GM21447 (cell line): ENCODE data around the gene KLHDC10.
"Not testable (repeated sequence)": the region's sequence is repeated elsewhere in the genome, so short reads cannot be mapped to it uniquely, and the experiment has no call there.

ENCODE experiments used
- ATAC-seq: cut with Tn5 transposase; IDR thresholded peaks from one replicate; pipeline ENCODE4 v1.9.1; 2021; ENCODE audit not compliant: unreplicated experiment

The KLHDC10 gene

DNA sequence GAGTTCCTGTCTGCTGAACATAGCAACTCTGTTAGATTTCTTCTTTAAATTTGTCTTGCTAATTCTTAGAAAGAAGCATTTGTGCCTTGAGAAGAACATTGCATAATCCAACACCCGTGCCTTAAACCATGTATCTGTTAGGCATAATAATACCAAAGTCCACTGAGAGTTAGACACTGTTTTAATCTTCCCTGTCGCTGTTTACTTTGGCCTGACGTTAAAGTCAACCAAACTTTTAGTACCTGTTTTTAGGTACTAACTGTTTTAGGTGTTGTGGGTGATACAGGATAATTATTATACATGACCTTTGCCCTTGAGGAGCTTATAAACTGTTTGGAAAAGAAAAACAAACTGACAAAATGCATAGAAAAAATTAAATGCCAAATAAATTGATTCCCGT, 43.6 kb downstream of the KLHDC10 start:
- ATAC-seq = no peak

GRCh38 chr7:130114374-130114773, 44.0 kb downstream of the KLHDC10 start:
- ATAC-seq = peak; percentile 75

GRCh38 chr7:130114776-130115175, 44.4 kb downstream of the KLHDC10 start:
- ATAC-seq = no peak

DNA sequence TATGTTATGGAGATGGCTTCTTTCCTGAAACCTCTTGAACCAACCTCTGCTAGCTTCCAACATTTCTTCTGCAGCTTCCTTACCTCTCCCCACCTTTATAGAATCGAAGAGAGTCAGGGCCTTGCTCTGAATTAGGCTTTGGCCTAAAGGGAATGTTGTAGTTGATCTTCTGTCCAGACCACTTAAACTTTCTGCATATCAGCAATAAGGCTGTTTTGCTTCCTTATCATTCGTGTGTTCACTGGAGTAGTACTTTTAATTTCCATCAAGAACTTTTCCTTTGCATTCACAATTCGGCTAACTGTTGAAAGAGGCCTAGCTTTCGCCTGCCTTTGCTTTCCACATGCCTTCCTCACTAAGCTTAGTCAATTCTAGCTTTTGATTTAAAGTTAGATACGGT, 48.0 kb downstream of the KLHDC10 start:
- no peak for ATAC-seq

DNA sequence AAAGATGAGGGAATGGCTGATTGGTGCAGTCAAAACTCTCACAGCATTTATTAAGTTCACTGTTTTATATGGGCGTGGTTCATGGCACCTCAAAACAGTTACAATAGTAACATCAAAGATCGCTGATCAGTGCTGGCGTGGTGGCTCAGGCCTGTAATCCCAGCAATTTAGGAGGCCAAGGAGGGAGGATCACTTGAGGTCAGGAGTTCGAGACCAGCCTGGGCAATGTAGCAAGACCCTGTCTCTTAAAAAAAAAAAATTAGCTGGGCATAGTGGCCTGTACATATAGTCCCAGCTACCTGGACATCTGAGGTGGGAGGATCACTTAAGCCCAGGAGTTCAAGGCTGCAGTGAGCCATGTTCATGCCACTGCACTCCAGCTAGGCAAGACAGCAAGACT, 48.5 kb downstream of the KLHDC10 start:
- ATAC-seq = no peak

DNA sequence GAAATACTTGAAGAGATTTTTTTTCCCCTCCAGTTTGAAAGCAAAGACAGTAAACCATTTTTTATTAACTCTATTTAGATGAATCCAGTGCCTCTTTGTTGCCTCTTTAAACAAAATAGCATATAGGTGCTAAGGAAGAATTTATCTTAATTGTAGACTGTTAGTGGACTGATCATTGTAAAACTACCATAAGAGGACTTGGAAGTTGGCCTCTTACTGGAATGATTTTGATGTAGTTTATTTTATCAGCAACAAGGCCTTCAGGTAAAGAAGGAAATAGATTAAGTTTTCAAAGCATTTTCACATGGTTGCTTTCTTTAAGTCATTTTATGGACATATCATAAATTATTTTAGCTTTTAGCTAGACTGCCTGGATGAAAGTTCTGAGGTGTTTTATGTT, 53.2 kb downstream of the KLHDC10 start:
- ATAC-seq = no peak

GRCh38 chr7:130124711-130125110, 54.4 kb downstream of the KLHDC10 start:
- no peak for ATAC-seq

DNA sequence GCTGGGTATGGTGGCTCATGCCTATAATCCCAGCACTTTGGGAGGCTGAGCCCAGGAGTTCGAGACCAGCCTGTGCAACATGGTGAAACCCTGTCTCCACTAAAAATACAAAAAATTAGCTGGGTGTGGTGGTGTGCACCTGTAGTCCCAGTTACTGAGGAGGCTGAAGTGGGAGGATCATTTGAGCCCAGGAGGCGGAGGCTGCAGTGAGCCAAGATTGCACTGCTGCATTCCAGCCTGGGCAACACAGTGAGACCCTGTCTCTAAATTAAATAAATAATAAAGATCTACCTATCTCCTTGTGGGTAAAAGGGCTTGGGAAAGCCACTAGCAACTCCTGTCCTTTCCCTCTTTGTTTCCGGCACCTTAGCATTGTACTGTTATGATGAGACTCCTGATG, 56.5 kb downstream of the KLHDC10 start:
- ATAC-seq = not testable (repeated sequence)

DNA sequence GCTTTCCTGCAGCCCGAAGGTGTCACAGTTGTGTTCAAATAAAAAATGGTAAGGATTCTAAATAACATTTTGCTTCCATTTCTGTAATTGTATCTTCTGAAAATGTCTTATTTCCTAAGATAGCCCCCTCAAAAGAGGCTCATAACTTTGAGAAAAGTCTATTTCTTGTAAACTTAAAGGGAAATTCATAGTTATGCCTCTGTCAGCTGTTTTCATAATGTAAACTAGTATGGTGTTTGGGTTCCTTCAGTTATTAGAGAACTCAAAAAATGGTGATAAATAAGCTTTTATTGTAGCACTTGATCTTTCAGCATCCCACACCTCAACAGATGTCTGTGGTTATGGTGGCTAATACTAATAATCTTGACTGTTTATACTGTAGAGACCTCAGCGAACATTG, 57.1 kb downstream of the KLHDC10 start:
- no peak for ATAC-seq

- ATAC-seq = no peak
These were observed 57.5 kb downstream of the KLHDC10 start for GRCh38 chr7:130127821-130128317.

DNA sequence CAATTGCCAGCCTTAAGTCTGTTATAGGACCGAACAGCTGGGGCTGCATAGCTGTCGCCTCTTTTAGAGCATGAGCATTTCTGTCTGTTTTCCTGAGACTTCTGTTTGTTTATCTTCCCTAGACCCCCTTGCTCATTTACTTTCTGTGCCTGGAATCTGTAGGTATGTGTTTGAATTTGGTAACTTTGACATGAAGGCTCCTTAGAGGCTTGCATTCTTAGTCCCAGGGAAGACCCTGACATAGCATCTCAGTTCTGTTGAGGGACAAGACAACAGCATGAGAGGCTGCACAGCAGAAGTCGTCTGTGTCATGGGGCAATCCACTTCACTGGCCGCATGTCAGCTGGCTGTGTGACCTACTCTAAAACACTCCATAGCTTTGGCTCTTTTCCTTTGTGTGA, 58.7 kb downstream of the KLHDC10 start:
- no peak for ATAC-seq

- no peak for ATAC-seq
These were observed 61.0 kb downstream of the KLHDC10 start for GRCh38 chr7:130131191-130131834.

DNA sequence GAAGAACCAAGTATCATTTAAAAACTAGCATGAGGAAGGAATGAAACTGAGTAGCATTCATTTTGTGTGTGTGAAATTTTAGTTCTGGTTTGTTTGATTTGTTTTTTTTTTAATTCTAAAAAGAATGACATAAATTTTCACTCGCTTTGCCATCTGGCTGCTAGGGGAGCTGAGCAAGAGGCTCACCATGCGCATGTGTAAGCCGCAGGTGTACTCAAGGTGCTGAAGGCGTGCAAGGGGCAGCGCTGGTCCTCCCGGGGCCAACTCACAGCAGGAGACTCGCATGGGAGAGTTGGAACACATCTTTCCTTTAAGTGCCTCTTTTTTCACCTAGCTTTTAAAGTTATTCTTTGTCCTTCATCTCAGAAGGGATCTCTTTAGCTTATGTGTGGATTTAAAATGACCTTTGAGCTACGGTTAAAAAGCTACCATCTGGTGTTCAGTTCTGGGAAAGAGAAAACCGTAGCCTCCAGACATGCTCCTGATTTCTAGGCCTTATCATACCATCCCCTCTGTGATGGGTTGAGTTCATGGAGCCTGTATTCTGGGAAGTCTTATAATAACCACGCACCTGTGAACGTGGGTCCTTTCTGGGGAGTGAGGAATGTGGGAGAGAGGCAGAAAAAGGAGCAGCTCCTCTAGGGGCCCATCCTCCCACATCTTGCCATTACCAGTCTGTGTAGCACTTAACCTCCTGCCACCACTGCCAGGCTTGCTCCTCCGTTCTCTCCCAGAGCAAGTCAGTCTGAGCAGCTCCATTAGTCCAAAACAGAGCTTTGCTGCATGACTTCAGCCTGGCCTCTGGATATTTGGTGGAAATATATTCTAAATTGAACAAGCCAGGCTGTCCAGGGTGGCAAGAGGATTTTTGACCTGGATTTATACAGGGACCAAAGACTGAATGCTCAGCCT, 61.9 kb downstream of the KLHDC10 start:
- ATAC-seq = no peak

- no peak for ATAC-seq
These were observed 62.9 kb downstream of the KLHDC10 start for GRCh38 chr7:130133029-130133782.

DNA sequence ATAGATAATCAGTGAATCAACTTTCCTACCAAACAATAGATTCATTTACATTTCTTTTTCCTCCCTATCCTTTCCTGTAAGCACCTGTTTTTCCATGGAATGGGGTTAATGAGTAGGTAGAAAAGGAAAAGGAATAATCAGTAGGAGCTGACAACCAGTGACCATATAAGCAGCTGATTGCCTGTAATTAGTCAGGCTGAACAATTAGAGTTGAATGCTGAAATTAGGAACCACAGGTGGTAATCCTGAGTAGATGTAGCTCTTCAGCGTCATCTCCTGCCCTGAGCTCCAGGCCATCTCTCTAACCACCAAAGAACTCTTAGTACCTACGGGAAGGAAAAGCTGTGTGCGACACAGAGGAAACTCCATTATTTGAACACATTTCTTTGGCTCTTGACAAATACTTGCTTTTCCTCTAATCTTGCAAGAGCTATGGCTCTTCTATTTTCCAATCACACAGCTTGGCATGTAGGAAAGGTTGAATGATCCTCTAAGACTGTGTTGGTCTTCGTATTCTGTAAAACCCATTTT, 63.8 kb downstream of the KLHDC10 start:
- ATAC-seq = no peak

DNA sequence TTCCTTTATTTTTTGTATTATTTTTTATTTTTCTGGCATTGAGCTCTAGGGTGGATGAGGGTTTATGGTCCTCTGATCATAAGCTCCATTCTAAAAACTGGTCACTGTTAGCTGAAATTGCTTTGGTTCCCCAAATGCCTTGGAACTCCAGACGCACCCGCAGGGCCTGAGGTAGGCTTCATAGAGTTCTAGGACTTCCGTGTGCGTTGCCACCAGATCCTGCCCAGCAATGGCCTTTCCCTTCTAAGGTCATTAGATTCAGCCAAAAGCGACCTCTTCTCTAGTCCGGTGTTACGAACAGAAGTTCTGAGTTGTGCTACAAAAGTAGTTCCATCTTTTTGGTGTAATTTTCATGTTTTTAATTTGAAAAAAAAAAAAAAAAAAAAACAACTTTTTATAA, 64.4 kb downstream of the KLHDC10 start:
- ATAC-seq = no peak

DNA sequence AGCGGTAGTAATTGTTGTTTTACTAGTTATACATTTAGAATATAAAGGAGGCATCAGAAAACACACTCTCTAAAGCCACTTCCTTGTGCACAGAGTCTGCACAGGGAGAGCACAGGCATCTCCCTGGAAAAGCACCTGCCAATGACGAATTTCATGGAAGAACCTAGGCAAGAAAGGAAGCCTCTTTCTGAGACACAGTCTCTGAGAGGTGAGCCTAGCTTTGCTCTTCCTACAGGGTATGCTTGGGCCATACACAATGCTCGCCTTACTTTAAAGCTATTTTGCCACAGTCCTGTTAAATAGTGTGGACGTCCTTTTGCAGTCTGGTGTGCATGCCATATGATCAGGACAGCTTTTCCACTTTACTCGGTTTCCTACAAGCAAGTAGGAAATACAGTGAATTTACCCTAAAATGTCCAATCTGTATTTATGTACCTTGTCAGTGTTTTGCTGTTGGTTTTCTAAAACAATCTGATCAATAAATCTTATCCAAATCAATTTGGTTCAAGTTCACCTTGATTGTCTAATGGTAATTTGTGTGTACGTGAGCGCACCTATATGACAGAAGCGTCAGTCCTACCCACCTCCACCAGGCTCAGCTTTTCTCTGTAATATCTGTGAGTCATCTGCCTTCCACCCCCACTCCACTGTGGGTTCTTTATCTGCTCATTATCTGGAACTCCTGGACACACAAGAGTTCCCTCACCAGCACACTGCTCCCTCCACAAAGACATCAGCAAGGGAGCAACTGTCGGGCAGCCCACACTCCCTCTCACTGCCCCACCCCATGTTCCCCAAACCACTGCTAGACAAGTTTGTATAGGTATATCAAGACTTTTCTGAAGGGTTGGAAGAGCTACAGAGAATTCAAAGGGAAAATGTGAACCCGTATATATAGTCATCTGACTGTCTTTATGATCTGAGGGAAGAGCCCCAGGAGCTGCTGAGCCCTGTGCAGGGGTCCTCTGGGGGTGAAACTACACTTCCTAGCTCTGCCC, 65.2 kb downstream of the KLHDC10 start:
- ATAC-seq = no peak

DNA sequence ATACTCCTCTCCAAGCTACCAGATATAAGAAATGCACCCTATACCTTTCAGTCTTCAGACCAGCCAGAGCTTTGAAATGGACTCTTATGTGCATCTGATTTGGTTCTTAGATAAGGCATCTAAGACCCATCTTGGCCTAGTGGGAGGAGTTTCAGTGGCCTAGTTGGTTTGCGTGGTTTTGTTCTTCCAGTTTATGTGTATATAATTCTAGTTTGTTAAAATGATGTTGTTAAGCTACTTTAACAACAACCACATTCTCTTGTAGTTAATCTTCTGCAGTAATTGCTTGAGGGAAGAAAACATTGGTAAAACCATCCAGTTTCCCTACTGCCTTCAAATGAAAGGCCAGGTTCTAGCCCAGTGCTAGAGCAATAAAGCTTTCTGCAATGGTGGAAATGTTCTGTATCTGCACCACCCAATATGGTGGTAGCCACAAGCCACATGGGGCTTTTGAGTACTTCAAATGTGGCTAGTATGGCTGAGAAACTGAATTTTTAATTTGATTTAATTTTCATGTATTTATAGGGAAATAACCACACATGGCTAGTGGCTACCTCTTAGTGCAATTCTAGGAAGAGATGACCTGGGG, 66.3 kb downstream of the KLHDC10 start:
- no peak for ATAC-seq

- ATAC-seq = no peak
These were observed 66.9 kb downstream of the KLHDC10 start for GRCh38 chr7:130137207-130137606.
